Transverse colon (tissue), 4 donors: ENCODE results near the gene FOXC2.
A peak's percentile ranks its signal among the peaks of the same experiment; 100 is the strongest.

Experiments
- CTCF ChIP-seq, 5 experiments: fragments of 200-600 bp in 3 of 5; fragments of 450-650 bp in 2 of 5; sonication (generic) in 3 of 5; IDR thresholded peaks; 1 replicate in 2 of 5; 2 replicates in 3 of 5; pipeline ENCODE4 v1.5.1; 2016 to 2017; ENCODE audit warnings: antibody characterized with exemption in 5 of 5, inconsistent platforms in 3 of 5, mild to moderate bottlenecking in 2 of 5, moderate library complexity in 1 of 5
- POLR2A ChIP-seq: fragments of 450-650 bp; IDR thresholded peaks from one replicate; pipeline ENCODE4 v1.6.1; 2016; ENCODE audit warnings: antibody characterized with exemption, mild to moderate bottlenecking, moderate library complexity
- POLR2AphosphoS5 ChIP-seq, 3 donors: sonication (generic); formaldehyde crosslinking; IDR thresholded peaks; one replicate each; pipeline ENCODE4 v1.6.1; 2016; ENCODE audit warnings: antibody characterized with exemption in 3 of 3

- peak in 2 of 3 donors; percentile 35 to 58 for TF ChIP-seq POLR2AphosphoS5 (IDR thresholded peaks at IDR 0.05)
- no peak for TF ChIP-seq CTCF (IDR thresholded peaks at IDR 0.05)
- TF ChIP-seq POLR2A, result peak; percentile 37
These were observed 11.5 kb downstream of the FOXC2 start, which contains the start of gene FOXL1 for GRCh38 chr16:86578061-86578599.
